PFSK-1 (cell line): ENCODE measurements around the gene ABCG1.

Source experiments
- POLR2AphosphoS5 ChIP-seq: IDR thresholded peaks from 2 replicates; pipeline ENCODE4 v1.6.1; 2012; ENCODE audit warnings: low read depth, mild to moderate bottlenecking, control low read depth, low read length, moderate library complexity
- REST ChIP-seq, 2 experiments: IDR thresholded peaks; 2 replicates each; pipeline versions ENCODE4 v1.6.1 to v1.8.0; 2011 to 2012; ENCODE audit warnings: low read depth in 2 of 2, low read length in 2 of 2, control low read depth in 1 of 2, inconsistent platforms in 1 of 2, mild to moderate bottlenecking in 1 of 2, moderate library complexity in 1 of 2; ENCODE audit not compliant: insufficient read depth in 1 of 2
- TAF1 ChIP-seq: IDR thresholded peaks from 2 replicates; pipeline ENCODE4 v1.6.1; 2012; ENCODE audit warnings: low read length, control low read depth, borderline replicate concordance; ENCODE audit not compliant: insufficient read depth

GRCh38 chr21:42169758-42170157, 49.2 kb upstream of the ABCG1 start:
- no peak for TF ChIP-seq POLR2AphosphoS5
- no peak for TF ChIP-seq TAF1
- no peak for TF ChIP-seq REST (IDR thresholded peaks at IDR 0.05; ENCODE audit: insufficient read depth in 1 of 2, low read depth in 2 of 2, low read length in 2 of 2)
